ENCODE measurements around the gene ERFE.
"Not testable (repeated sequence)": the region's sequence is repeated elsewhere in the genome, so short reads cannot be mapped to it uniquely, and the experiment has no call there.

ERFE gene

DNA sequence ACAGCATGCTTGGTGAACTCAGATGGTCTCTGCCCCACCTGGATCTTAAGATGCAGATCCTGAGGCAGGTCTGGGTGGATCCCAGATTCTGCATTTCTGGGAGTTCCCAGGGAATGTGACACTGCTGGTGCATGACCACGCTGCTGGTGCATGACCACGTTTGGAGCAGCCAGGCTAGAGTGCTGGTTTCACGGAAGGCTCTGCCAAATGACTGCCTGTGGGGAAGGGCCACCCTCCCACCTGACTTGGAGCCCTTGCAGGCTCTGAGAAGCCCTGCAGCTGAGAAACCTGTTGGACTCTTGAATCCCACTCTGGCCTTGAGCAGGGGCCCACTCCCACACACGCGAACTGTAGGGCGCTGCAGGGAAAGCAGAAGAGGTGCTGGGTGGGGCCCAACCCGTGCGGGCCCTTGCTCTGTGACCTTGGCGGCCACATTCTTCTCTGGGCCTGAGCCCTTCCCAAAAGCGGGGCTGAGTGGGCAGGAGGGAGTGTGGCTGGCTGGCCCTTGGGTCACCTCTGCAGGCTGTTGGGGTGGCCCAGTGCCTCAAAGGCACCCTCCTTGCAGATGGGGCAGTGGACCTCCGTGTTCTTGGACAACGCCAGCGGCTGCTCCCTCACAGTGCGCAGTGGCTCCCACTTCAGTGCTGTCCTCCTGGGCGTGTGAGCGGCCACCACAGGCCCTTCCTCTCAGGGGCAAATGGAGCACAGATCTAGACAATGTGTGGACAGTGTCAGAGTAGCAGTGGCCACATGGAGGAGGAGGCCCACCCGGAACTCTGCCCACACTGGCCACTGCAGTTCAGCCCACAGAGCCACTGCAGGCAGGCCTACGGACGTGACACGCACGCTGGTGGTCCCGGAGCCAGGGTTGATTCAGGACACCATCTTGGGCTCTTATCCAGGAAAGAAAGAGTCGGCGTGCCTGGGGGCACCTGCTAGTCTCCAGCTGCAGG is 7.9 kb downstream of the ERFE start:
- in situ Hi-C loops (cut with MboI; ENCODE audit: low sequenced_read_pairs), result no loop called here

DNA sequence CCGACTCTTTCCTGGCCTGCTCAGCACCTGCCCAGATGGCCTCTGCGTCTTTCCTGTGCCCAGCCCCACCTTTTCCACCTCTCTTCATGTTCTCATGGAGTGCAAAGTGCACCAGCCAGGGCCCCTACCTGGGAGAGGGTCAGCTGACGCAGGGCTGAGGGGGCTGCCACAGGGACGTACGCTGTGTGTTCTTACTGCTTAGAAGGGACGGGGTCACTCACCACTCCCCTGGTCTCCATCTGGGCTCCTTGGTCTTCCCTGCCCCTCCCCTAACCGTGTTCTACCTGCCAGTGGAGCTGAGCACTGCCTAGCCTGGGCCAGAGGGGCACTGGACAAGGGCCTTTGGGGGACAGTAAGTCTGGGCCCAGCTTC is 8.6 kb downstream of the ERFE start:
- in situ Hi-C loops (cut with MboI; ENCODE audit: low sequenced_read_pairs), result no loop called here

DNA sequence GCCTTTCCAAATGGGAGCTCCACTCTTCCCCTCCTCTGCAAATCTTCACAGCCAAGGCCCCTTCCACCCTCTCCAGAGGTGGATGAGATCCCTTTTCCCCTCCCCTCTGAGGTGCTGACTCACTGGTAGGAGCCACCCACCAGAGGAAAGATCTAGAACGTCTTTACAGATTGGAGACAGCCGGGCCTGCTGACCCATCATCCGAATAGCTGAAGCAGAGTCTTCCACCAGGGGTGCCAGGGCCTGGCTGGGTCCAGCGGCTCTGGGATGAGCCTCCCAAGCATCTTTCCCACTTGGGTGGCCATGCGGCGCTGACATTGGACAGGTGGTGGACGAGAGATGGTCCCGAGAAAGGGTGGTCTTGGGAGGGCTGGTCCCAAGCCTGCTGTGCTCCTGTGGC is 9.0 kb downstream of the ERFE start:
- in situ Hi-C loops (cut with MboI; ENCODE audit: low sequenced_read_pairs), result no loop called here

DNA sequence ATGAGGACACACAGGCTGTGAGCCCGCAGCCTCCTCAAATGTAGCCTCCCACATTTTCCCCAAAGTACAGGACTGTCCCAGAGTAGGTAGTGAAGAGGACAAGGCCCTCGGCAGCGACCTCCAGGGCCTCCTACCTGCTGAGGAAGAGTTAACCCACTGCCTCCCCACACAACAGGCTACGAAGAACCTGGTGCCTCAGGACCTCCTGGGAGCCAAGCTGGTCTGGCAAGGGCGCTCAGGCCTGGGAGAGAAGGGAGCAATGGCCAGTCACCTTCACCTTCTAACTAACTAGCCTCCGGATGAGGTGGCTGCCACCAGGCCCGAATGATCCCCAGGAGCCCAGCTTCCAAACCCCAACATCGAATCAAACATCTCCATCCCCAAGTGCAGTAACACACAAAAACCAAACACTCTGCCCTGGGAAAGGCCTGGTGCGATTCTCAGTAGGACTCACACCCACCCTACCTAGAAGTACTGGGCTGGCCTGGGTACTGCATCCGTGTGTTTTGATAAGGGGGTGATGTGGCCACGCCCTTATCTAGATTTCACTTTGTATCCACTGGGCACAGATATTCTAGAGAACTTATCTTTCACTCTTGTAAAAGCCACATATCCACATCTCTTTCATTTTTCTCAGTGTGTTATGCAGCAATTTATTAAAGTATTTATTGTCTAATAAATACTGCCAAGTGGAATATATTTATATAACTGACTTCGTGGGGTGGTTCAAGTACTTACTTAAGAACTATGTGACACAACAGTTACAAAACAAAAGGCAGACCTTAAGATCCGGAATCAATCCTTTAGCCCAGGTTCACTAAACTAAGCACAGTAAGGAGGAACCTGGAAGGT is 9.7 kb downstream of the ERFE start:
- in situ Hi-C loops (cut with MboI; ENCODE audit: low sequenced_read_pairs), result no loop called here

DNA sequence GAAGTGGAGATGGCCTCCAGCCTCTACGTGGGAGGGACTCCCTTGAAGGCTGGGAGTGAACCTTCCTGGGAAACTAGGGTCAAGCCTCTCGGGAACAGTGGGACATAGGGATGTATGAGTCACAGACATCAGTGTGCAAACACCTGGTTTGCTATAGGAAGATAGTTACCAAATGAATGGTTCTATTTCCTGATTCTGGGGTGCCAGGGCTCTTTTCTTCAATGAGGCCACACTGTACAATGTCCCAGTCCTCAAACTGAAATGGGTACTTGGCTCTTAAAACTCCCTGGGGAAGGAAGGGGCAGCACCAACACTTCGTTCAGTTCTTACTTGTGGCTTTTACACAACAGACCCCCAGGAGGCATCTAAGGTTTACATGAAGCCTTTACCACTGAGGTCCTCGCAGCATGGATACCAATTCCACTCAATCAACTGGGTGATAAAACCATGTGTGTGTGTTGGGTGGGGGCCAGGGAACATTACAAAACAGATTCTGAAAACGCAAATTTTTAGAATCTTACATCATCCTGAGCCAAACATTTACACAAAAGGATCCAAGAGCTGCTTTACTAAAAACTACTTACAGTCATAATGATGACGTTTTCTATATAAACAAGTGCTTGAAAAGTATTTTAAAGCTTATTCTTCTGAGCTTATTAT is 10.4 kb downstream of the ERFE start:
- in situ Hi-C loops (cut with MboI; ENCODE audit: low sequenced_read_pairs), result no loop called here

DNA sequence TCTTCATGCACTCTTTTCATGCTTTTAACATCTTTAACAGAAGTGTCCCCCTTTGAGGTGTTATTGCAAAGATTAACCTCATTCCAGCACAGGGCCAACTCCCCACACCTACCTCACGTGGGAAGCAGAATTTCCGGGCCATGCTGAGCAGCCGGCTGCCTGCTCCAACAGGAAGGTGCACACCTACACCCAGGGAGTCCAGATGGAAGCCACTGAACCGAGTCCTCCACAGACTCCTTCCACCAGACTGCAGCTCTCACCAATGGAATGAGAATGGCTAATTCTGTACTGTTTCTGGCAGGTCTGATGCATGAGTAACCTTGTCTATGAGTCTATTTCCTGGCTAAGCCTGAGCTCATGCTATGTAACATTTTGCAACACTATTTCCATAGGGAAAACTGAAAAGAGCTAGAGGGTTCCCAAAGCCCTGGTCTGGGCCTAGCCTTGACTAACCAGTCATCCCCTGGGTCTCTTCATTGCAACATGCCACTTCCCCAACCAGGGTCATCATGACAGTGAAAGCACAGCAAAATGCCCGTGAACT is 11.0 kb downstream of the ERFE start:
- in situ Hi-C loops (cut with MboI; ENCODE audit: low sequenced_read_pairs), result no loop called here

DNA sequence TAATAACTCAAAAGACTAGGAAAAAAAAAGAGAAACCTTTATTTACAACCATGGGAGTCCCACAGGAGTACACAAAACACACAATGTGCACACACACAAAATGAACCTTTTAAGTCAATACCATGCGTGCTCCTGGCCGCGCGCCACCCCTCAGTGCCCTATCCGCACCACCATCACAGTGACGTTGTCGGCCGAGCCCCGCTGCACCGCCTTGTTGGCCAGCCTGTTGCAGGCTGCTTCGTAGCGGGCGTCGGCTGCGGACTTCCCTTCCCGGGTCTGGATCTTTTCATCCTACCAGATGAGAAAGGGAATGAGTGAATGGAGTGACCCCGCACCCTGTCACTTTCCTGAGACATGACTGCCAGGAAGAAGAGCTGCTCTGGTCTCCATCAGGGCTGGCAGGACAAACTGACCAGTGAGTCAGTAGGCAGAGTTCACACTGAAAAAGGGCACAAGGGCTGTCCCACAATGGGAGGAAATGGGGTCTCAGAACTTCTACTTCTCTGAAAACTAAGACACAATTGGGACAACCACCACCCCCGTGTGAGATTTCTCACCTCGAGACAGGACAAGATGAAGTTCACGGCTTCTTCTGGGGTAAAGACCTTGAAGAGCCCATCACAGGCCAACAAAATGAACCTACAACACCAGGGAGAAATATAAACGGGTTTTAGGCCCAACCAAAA is 11.8 kb downstream of the ERFE start:
- in situ Hi-C loops (cut with MboI; ENCODE audit: low sequenced_read_pairs), result no loop called here

DNA sequence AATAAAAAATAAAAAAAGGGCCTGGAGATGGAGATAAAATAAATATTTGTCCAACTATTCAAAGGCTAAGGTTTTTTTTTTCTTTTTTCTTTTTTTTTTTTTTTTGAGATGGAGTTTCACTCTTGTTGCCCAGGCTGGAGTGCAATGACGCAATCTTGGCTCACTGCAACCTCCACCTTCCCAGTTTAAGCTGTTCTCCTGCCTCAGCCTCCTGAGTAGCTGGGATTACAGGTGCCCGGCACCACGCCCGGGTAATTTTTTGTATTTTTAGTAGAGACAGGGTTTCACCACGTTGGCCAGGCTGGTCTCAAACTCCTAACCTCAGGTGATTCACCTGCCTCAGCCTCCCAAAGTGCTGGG is 12.3 kb downstream of the ERFE start:
- in situ Hi-C loops (cut with MboI; ENCODE audit: low sequenced_read_pairs), result not testable (repeated sequence)

DNA sequence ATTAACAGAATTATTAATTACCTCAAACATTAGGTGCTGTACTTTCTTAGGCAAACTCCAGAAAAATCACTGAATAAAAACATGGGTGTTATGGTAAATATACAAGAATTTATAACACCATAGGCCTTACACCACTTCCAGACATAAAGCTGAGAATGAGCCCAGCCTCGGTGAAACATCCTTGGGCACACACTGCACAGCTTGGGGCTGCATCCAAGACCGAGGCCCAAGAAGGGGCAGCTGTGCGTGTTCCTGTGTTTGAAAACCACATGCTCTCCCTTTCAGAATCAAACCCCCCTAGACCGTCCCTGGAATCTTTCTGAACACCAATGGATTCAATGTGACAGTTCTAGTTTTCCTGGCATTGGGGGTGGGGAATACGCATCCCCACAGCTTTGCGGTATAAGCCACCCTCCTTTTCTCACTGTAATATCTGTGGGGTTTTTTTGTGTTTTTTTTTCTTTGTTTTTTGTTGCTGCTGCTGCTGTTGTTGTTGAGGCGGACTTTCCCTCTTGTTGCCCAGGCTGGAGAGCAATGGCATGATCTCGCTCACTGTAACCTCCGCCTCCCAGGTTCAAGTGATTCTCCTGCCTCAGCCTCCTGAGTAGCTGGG is 12.9 kb downstream of the ERFE start:
- in situ Hi-C loops (cut with MboI; ENCODE audit: low sequenced_read_pairs), result no loop called here

DNA sequence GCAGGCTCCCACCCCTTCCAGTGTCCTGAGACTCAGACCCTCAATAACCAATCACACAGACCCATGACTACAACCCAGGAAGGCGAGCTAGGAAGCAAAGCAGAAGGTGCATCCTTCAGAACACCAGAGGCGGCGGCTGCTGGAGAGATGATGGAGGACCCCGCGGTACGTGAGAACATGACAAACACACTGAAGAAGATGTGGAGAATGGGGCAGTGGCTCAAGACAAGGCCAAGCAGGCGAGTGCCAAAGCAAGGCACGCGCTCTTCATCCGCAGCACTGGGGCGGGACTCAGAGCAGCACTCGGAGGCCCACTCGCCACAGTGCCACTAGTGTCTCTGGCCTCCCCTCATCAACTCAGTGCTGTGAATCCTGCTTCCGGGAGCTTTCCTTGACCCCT is 13.7 kb downstream of the ERFE start:
- in situ Hi-C loops (cut with MboI; ENCODE audit: low sequenced_read_pairs), result no loop called here

DNA sequence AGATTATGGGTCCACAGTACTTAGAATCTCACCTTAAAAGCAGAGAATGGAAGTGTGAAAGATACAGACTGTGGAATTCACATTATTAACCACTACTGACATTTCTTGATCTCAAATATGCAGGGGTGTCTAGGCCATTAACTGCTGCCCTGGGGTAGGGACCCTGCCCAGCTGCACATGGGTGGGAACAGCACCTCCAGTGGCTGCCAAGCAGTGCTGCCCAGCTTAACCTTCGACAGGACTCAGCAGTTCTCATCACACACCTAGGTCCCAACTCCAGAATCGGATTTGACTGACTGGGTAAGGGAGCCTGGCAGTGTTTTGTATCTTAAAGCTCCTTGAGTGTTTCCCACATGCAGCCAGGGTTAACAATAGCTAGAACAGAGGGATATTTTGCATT is 14.9 kb downstream of the ERFE start:
- in situ Hi-C loops (cut with MboI; ENCODE audit: low sequenced_read_pairs), result no loop called here

DNA sequence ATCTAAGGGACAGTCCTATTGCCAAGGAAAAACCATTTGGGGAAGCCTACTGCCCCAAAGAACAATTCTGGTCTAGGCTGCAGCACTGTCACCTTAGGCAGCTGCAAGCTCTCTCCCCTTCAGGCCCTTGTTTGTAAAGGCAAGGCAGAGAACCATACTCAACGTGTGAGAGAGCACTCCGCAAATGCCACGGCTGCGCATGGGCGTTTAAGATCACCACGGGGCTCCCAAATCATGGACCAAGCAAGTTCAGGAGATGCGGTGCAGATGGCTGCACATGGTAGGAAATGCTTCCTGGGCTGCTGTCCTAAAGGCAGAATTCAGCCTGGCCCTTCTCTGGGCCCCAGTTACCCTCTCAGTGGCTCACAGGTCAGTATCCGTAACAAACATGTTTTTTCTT is 15.5 kb downstream of the ERFE start:
- in situ Hi-C loops (cut with MboI; ENCODE audit: low sequenced_read_pairs), result no loop called here

DNA sequence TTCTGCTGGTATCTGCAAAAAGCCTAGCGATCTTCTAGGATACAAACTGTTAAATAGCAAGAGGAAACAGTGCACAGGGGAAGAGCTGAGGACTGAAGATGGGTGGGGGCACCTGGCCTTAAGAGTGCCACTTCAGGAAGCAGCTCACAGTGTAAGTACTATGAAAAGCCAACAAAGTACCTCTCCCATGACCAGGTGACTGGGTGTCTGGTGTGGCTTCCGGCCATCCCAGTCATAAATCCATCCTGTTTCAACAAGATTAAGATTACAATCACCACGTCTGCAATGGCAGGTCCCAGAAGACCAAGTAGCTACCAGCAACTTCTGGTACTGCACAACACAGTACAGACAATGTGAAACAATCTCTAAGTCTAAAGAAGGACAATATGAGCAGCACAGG is 15.9 kb downstream of the ERFE start:
- in situ Hi-C loops (cut with MboI; ENCODE audit: low sequenced_read_pairs), result no loop called here

DNA sequence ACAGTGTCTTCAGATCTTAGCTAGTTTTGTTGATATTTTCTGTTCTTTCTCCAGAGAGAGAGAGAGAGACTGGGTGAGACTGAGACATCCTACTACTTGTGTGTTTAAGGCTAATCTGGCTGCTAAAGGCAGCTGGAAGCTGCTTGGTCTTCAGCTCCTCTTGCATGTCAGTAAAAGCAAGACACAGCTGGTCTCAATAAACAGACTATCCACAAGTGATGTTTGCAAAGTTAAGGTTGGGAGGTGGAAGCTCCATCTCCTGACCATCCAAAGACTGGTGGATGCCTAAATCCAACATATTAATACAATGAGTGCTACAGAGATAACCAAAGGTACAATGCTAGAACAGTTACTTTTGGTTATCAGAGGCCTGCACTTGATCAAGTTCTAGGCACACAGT is 17.8 kb downstream of the ERFE start:
- in situ Hi-C loops (cut with MboI; ENCODE audit: low sequenced_read_pairs), result no loop called here

DNA sequence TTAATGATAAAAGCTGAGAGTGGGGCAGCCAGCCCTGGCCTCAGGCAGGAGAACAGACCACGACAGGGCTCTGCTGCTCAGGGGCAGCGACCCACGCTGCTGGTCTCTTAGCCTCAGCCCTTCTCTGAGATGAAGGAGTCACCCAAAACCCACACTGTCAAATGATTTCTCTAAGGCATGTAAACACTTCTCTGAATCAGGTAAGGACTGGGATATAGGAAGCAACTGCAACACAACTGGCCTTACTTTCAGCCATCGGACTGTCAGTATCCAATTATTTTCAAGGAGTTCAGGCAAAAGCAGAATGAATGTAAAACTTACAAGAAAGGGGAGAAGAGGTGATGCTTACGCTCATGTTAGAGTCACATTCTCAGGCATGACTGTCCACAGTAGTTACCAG is 21.8 kb downstream of the ERFE start:
- in situ Hi-C loops (cut with MboI; ENCODE audit: low sequenced_read_pairs), result no loop called here

DNA sequence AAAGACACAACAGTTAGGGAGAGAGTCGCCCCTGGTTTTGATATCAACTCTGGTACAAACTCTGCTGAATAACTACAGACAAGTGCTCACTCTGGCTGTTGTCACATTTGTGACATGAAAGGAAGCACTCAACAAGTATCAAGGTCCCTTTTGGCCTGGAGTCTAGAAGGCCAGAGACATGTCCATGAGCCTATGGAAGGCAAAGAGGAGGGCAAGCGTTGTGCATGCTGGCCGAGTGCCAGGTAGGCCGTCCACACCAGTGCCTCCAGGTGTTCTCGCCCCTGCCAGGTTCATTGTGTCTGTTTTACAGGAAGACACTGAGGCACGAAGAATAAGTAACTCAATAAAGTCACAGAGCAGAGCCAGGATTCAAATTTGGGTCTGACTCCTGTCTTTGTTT is 23.6 kb downstream of the ERFE start:
- in situ Hi-C loops (cut with MboI; ENCODE audit: low sequenced_read_pairs), result no loop called here

DNA sequence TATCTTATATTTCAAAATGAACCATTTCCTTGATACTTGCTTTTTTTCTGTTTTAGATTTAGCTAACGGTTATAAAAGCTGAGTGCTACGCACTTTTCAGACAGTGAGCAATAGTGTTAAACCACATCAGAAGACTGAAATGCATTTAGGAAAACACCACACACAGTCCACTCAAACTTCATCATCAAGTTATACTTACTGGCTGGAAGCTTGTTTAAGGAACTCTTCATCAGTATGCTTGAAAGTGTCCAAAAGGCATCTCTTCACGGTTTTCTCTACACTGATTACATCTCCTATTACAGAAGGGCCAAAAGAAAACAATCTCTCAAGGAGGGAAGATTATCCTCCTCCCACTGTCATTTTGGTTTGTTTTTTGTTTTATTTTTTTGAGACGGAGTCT is 25.1 kb downstream of the ERFE start:
- in situ Hi-C loops (cut with MboI; ENCODE audit: low sequenced_read_pairs), result no loop called here

DNA sequence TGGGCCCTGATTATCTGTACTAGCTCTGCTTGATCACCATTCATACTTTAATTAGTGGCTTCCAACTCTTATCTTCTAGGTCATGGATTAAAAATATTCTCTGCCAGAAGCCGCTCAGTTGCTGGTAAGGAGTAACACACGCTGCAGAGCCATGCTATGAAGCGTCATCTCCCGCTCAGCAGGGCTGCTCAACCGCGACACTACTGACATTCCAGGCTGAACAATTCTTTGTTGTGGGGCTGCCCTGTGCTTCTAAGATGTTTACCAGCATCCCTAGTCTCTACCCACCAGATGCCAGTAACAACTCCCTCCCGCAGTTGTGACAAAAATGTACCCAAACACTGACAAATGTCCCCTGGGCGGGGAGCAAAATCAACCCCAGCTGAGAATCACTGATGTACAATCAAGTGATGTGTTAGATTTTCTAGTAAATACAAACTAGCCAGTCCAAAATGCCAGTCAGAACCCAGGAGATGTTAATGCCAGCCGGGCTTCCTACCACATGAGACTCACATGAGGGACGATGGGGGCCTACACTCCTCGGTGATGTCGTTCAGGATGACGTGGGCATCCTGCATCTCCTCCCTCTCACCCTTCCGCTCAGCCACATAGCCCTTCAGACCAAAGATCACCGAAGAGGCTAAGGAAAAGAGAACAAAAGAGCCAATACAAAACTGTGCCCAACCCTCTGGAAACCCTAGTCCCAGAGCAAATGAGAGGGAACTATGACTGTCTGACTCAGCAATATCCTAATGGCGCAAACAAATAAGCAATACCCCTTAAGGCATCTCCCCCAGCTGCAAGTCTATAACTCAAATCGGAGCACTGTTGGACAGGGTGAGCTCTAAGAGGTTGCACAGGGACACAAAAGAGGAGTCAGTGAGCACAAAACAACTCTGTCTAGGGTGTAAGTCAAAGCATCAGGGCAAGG is 29.1 kb downstream of the ERFE start:
- in situ Hi-C loops (cut with MboI; ENCODE audit: low sequenced_read_pairs), result no loop called here

DNA sequence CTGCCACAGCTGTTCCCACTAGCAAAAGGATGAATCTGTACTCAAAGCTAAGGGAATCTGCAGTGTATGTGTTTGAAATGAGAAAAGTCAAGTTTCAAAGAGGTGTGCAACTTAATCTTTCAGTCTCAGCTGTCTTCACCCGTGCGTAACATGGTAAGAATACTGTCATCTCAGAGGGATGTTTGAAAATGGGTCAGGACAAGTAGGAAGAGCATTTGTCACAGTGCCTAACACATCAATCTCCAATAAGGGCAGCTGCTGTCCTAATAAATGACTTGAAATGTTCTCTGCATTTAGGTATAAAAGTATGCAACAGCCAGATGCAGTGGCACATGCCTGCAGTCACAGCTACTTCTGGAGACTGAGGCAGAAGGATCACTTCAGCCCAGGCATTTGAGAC is 31.7 kb downstream of the ERFE start:
- in situ Hi-C loops (cut with MboI; ENCODE audit: low sequenced_read_pairs), result no loop called here
